SK-N-SH treated with all-trans-retinoic acid at 6 μM for 48 hours (cell line): ENCODE measurements around the gene FOXP3.

Experiments
- ATAC-seq: fragments of 200-7000 bp; cut with Tn5 transposase; 3 replicates; pipeline ENCODE4 v1.9.1; 2020; ENCODE audit warnings: mild to moderate bottlenecking, moderate library complexity
- ARNTL ChIP-seq: fragments of 450-650 bp; formaldehyde crosslinking; IDR thresholded peaks from 2 replicates; pipeline ENCODE4 v1.5.0; 2020; ENCODE audit warnings: low read depth, mild to moderate bottlenecking, moderate library complexity, borderline replicate concordance
- CREB5 ChIP-seq: fragments of 250-450 bp; sonication (Bioruptor Pico); IDR thresholded peaks from 2 replicates; pipeline ENCODE4 v1.5.1; 2020; ENCODE audit warnings: low read depth, mild to moderate bottlenecking, moderate library complexity
- CSRNP3 ChIP-seq: fragments of 250-450 bp; sonication (Bioruptor Pico); IDR thresholded peaks from 2 replicates; pipeline ENCODE4 v1.5.1; 2021; ENCODE audit warnings: mild to moderate bottlenecking, moderate library complexity
- ESRRG ChIP-seq: fragments of 250-450 bp; sonication (Bioruptor Pico); IDR thresholded peaks from 2 replicates; pipeline ENCODE4 v1.6.1; 2021; ENCODE audit warnings: mild to moderate bottlenecking
- GLIS3 ChIP-seq: fragments of 250-450 bp; sonication (Bioruptor Pico); IDR thresholded peaks from 2 replicates; pipeline ENCODE4 v1.5.0; 2020; ENCODE audit warnings: mild to moderate bottlenecking, moderate library complexity
- ISL1 ChIP-seq: fragments of 250-450 bp; sonication (Bioruptor Pico); IDR thresholded peaks from 2 replicates; pipeline ENCODE4 v2.1.2; 2022; ENCODE audit warnings: mild to moderate bottlenecking, moderate library complexity
- OSR1 ChIP-seq: fragments of 250-450 bp; sonication (Bioruptor Pico); IDR thresholded peaks from 2 replicates; pipeline ENCODE4 v1.8.0; 2022; ENCODE audit warnings: moderate library complexity, mild to moderate bottlenecking, inconsistent platforms
- PATZ1 ChIP-seq: fragments of 250-450 bp; sonication (Bioruptor Pico); IDR thresholded peaks from 2 replicates; pipeline ENCODE4 v1.8.0; 2020; ENCODE audit warnings: mild to moderate bottlenecking, moderate library complexity, borderline replicate concordance
- POU6F1 ChIP-seq: fragments of 250-450 bp; sonication (Bioruptor Pico); IDR thresholded peaks from 2 replicates; pipeline ENCODE4 v1.8.0; 2021; ENCODE audit warnings: low read depth, mild to moderate bottlenecking, moderate library complexity, borderline replicate concordance
- PPARA ChIP-seq: fragments of 250-450 bp; sonication (Bioruptor Pico); IDR thresholded peaks from 2 replicates; pipeline ENCODE4 v1.5.0; 2020; ENCODE audit warnings: mild to moderate bottlenecking, borderline replicate concordance
- RARB ChIP-seq: fragments of 250-450 bp; sonication (Bioruptor Pico); IDR thresholded peaks from 2 replicates; pipeline ENCODE4 v1.8.0; 2021; ENCODE audit warnings: mild to moderate bottlenecking, moderate library complexity
- SNAI2 ChIP-seq: fragments of 250-450 bp; sonication (Bioruptor Pico); IDR thresholded peaks from 2 replicates; pipeline ENCODE4 v1.5.0; 2020; ENCODE audit warnings: mild to moderate bottlenecking, moderate library complexity
- TCF4 ChIP-seq: fragments of 250-450 bp; sonication (Bioruptor Pico); IDR thresholded peaks from 2 replicates; pipeline ENCODE4 v1.8.0; 2021; ENCODE audit warnings: mild to moderate bottlenecking, moderate library complexity, borderline replicate concordance
- TOX ChIP-seq: fragments of 250-450 bp; sonication (Bioruptor Pico); IDR thresholded peaks from 2 replicates; pipeline ENCODE4 v1.8.0; 2021; ENCODE audit warnings: mild to moderate bottlenecking, moderate library complexity, borderline replicate concordance
- TSHZ2 ChIP-seq: fragments of 250-450 bp; sonication (Bioruptor Pico); IDR thresholded peaks from 2 replicates; pipeline ENCODE4 v1.5.0; 2020; ENCODE audit warnings: mild to moderate bottlenecking, moderate library complexity
- ZFP3 ChIP-seq: fragments of 250-450 bp; sonication (Bioruptor Pico); IDR thresholded peaks from 2 replicates; pipeline ENCODE4 v1.5.0; 2020; ENCODE audit warnings: mild to moderate bottlenecking, moderate library complexity
- ZFP30 ChIP-seq: fragments of 450-650 bp; formaldehyde crosslinking; IDR thresholded peaks from 2 replicates; pipeline ENCODE4 v1.5.0; 2022; ENCODE audit warnings: mild to moderate bottlenecking, moderate library complexity
- ZNF565 ChIP-seq: fragments of 450-650 bp; formaldehyde crosslinking; conservative IDR thresholded peaks from 2 replicates; pipeline ENCODE4 v1.5.0; 2020; ENCODE audit warnings: low read depth, mild to moderate bottlenecking, moderate library complexity
- ZNF70 ChIP-seq: fragments of 450-650 bp; formaldehyde crosslinking; IDR thresholded peaks from 2 replicates; pipeline ENCODE4 v1.5.0; 2020; ENCODE audit warnings: mild to moderate bottlenecking, moderate library complexity
- ZNF8 ChIP-seq: fragments of 450-650 bp; formaldehyde crosslinking; IDR thresholded peaks from 2 replicates; pipeline ENCODE4 v1.5.0; 2020; ENCODE audit warnings: mild to moderate bottlenecking, moderate library complexity

The FOXP3 gene

GRCh38 chrX:49212861-49213260, 51.6 kb downstream of the FOXP3 start:
- TF ChIP-seq ZFP30 (CRISPR knock-in tag) (no peak), TCF4 (no peak), CREB5 (CRISPR knock-in tag) (no peak), ZNF8 (no peak), POU6F1 (no peak), OSR1 (CRISPR knock-in tag) (no peak), ZFP3 (CRISPR knock-in tag) (no peak), GLIS3 (CRISPR knock-in tag) (no peak), SNAI2 (CRISPR knock-in tag) (no peak), PATZ1 (CRISPR knock-in tag) (no peak), ISL1 (CRISPR knock-in tag) (no peak), CSRNP3 (CRISPR knock-in tag) (no peak), TOX (CRISPR knock-in tag) (no peak), TSHZ2 (CRISPR knock-in tag) (no peak), ZNF70 (CRISPR knock-in tag) (no peak), ESRRG (CRISPR knock-in tag) (no peak), ZNF565 (CRISPR knock-in tag) (no peak), RARB (CRISPR knock-in tag) (no peak), PPARA (CRISPR knock-in tag) (no peak), ARNTL (CRISPR knock-in tag) (no peak)
- ATAC-seq = no peak

GRCh38 chrX:49212209-49212608, 52.3 kb downstream of the FOXP3 start:
- ATAC-seq = no peak
- no peak for TF ChIP-seq ZFP3 (CRISPR knock-in tag)
- TF ChIP-seq ESRRG (CRISPR knock-in tag) = no peak
- no peak for TF ChIP-seq ZFP30 (CRISPR knock-in tag)
- no peak for TF ChIP-seq RARB (CRISPR knock-in tag)
- TF ChIP-seq ZNF565 (CRISPR knock-in tag) = no peak
- TF ChIP-seq TSHZ2 (CRISPR knock-in tag) = no peak
- no peak for TF ChIP-seq POU6F1
- no peak for TF ChIP-seq TCF4
- TF ChIP-seq GLIS3 (CRISPR knock-in tag) = no peak
- TF ChIP-seq ZNF70 (CRISPR knock-in tag) = no peak
